GM12892 (cell line): ENCODE measurements around the gene GATB.

ENCODE experiments used
- POLR2A ChIP-seq: IDR thresholded peaks from 2 replicates; pipeline ENCODE4 v1.6.1; 2011; ENCODE audit warnings: low read depth, low read length, control low read depth
- POLR2AphosphoS5 ChIP-seq: IDR thresholded peaks from 2 replicates; pipeline ENCODE4 v1.6.1; 2011; ENCODE audit warnings: low read depth, low read length, control low read depth

DNA sequence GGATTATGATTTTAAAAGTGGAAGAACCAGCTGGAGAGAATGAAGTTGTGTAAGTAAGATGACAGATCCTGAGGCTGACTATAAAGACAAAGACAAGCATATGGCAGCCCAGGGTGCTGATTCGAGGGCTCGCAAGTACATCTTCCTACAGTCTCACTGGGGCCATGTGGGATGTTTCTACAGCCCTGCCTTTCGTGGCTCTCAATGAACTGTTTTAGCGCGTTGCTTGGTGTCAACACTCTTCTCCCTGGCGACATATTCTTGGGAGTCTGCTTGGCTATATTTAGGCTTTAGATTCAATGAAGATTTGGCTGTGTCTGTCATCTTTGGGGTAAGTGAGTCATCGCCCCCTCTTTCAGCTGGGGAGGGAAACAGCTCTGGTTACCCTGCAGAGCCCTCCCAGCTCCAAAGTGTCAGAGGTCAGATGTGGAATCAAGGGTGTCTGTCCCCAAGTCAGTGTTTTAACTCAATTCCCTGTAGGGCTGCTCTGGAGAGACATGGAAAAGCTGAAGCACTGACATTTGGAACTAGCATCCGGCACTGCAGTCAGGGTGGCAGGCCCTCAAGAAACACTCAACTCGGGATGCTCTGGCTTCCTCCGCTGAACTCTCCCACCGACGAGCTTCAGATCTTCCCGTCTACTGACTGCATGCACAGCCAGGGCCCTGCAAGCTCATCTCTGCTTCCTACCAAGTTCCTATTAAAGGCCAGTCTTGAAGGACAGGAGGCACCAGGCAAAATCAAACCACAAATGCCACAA is 65.7 kb downstream of the GATB start:
- no peak for TF ChIP-seq POLR2A
- no peak for TF ChIP-seq POLR2AphosphoS5
